SK-N-SH (cell line): ENCODE measurements around the gene GPR180. TPM values are rescaled to one million over a fixed set of nuclear protein-coding genes. Genes with fewer than 3 reads are reported as not detected.

Source experiments
- CTCF ChIA-PET: fragments of 300-600, 350-600 bp; formaldehyde crosslinking; extraction: SDS; loops from one replicate; lab custom pipeline; 2021; lab: Yijun Ruan, JAX
- POLR2A ChIA-PET: fragments of 350-600 bp; sonication (Branson Sonifier 250); formaldehyde crosslinking; extraction: SDS; loops from one replicate; lab custom pipeline; 2020; ENCODE audit warnings: antibody characterized with exemption, inconsistent platforms; lab: Yijun Ruan, JAX
- DNase-seq: peaks from one replicate; pipeline ENCODE4 v3.0.0; 2012
- H2AFZ ChIP-seq: fragments of 200-600 bp; sonication (generic); 2 replicates; pipeline ENCODE4 v1.8.1; 2016; ENCODE audit warnings: antibody characterized with exemption, mild to moderate bottlenecking, low read depth
- H3F3A ChIP-seq: fragments of 200-600 bp; sonication (generic); replicated peaks from 2 replicates; pipeline ENCODE3; 2016; ENCODE audit warnings: antibody characterized with exemption, mild to moderate bottlenecking; ENCODE audit not compliant: insufficient read depth
- H3K27ac ChIP-seq, 2 experiments: fragments of 200-500 bp in 1 of 2; fragments of 200-600 bp in 1 of 2; sonication (Bioruptor generic) in 1 of 2; sonication (generic), shearing (Covaris generic) in 1 of 2; 2 replicates each; pipeline versions ENCODE4 v1.5.1 to v1.6.1; 2014 to 2016; ENCODE audit warnings: low read depth in 2 of 2, inconsistent platforms in 1 of 2, low read length in 1 of 2, mild to moderate bottlenecking in 1 of 2, mixed read lengths in 1 of 2
- H3K27me3 ChIP-seq: fragments of 200-600 bp; sonication (generic), shearing (Covaris generic); 2 replicates; pipeline ENCODE4 v1.6.1; 2016; ENCODE audit warnings: mixed run types; ENCODE audit not compliant: insufficient read depth
- H3K36me3 ChIP-seq, 2 experiments: fragments of 200-500 bp in 1 of 2; fragments of 200-600 bp in 1 of 2; sonication (Bioruptor generic) in 1 of 2; sonication (generic) in 1 of 2; replicated peaks in 1 of 2; 2 replicates each; pipeline versions ENCODE3 to v1.5.1; 2014 to 2016; ENCODE audit warnings: low read length in 1 of 2, mild to moderate bottlenecking in 1 of 2; ENCODE audit not compliant: insufficient read depth in 2 of 2, control insufficient read depth in 1 of 2
- H3K4me1 ChIP-seq, 2 experiments: fragments of 200-500 bp in 1 of 2; fragments of 200-600 bp in 1 of 2; sonication (Bioruptor generic) in 1 of 2; sonication (generic), shearing (Covaris generic) in 1 of 2; 2 replicates each; pipeline versions ENCODE4 v1.5.1 to v1.6.1; 2014 to 2016; ENCODE audit warnings: low read depth in 1 of 2, low read length in 1 of 2, mixed run types in 1 of 2; ENCODE audit not compliant: insufficient read depth in 2 of 2, control insufficient read depth in 1 of 2
- H3K4me2 ChIP-seq: fragments of 200-600 bp; sonication (generic), shearing (Covaris generic); 2 replicates; pipeline ENCODE4 v1.6.1; 2017; ENCODE audit warnings: mixed run types
- H3K4me3 ChIP-seq, 2 experiments: fragments of 200-500 bp in 1 of 2; fragments of 200-600 bp in 1 of 2; sonication (Bioruptor generic) in 1 of 2; sonication (generic), shearing (Covaris generic) in 1 of 2; 2 replicates each; pipeline versions ENCODE4 v1.5.1 to v1.8.1; 2014 to 2016; ENCODE audit warnings: low read depth in 2 of 2, inconsistent platforms in 1 of 2, low read length in 1 of 2, mild to moderate bottlenecking in 1 of 2, mixed read lengths in 1 of 2, moderate library complexity in 1 of 2
- H3K79me2 ChIP-seq: fragments of 200-600 bp; sonication (generic); 2 replicates; pipeline ENCODE4 v1.8.1; 2017; ENCODE audit warnings: mild to moderate bottlenecking; ENCODE audit not compliant: insufficient read depth
- H3K9ac ChIP-seq: fragments of 200-600 bp; sonication (generic); 2 replicates; pipeline ENCODE4 v1.6.1; 2017; ENCODE audit warnings: mixed run types
- H3K9me2 ChIP-seq: fragments of 200-600 bp; sonication (generic); 2 replicates; pipeline ENCODE4 v1.6.1; 2017; ENCODE audit warnings: mixed run types
- H3K9me3 ChIP-seq: fragments of 200-600 bp; sonication (generic); 2 replicates; pipeline ENCODE4 v1.6.1; 2017; ENCODE audit warnings: mixed run types, mild to moderate bottlenecking, moderate library complexity
- H4K20me1 ChIP-seq: fragments of 200-600 bp; sonication (generic); 2 replicates; pipeline ENCODE4 v1.6.1; 2017; ENCODE audit warnings: mild to moderate bottlenecking, mixed run types; ENCODE audit not compliant: insufficient read depth
- ELF1 ChIP-seq: IDR thresholded peaks from 2 replicates; pipeline ENCODE4 v1.4.0; 2012
- EP300 ChIP-seq, 2 experiments: IDR thresholded peaks; 2 replicates each; pipeline versions ENCODE4 v1.4.0 to v1.6.1; 2012; ENCODE audit warnings: borderline replicate concordance in 1 of 2, low read depth in 1 of 2, low read length in 1 of 2
- EZH2phosphoT487 ChIP-seq: fragments of 200-600 bp; sonication (generic); IDR thresholded peaks from 2 replicates; pipeline ENCODE4 v1.6.1; 2017; ENCODE audit warnings: low read depth, mixed run types, mild to moderate bottlenecking, antibody characterized with exemption, moderate library complexity, borderline replicate concordance
- FOXJ3 ChIP-seq: sonication (generic); formaldehyde crosslinking; IDR thresholded peaks from 2 replicates; pipeline ENCODE4 v1.5.1; 2020; ENCODE audit warnings: mild to moderate bottlenecking, missing genetic modification reagents
- GABPA ChIP-seq: IDR thresholded peaks from 2 replicates; pipeline ENCODE4 v1.4.0; 2012; ENCODE audit warnings: low read depth, mild to moderate bottlenecking
- GATA2 ChIP-seq: sonication (generic); formaldehyde crosslinking; IDR thresholded peaks from 2 replicates; pipeline ENCODE4 v1.5.0; 2020; ENCODE audit warnings: mild to moderate bottlenecking, missing genetic modification reagents
- IRF3 ChIP-seq: fragments of 150-350 bp; IDR thresholded peaks from 2 replicates; pipeline ENCODE4 v1.6.1; 2016; ENCODE audit warnings: mild to moderate bottlenecking, low read depth, low read length
- JUND ChIP-seq: IDR thresholded peaks from 2 replicates; pipeline ENCODE4 v1.4.0; 2012
- MAX ChIP-seq: IDR thresholded peaks from 2 replicates; pipeline ENCODE4 v1.4.0; 2012; ENCODE audit warnings: low read depth
- MEF2A ChIP-seq: IDR thresholded peaks from 2 replicates; pipeline ENCODE4 v1.4.0; 2012; ENCODE audit warnings: low read depth, borderline replicate concordance
- MXI1 ChIP-seq: IDR thresholded peaks from 2 replicates; pipeline ENCODE4 v1.6.1; 2012; ENCODE audit warnings: mild to moderate bottlenecking, low read depth, low read length, improper control_type of control experiment
- NRF1 ChIP-seq: IDR thresholded peaks from 2 replicates; pipeline ENCODE4 v1.6.1; 2012; ENCODE audit warnings: low read depth, mild to moderate bottlenecking, low read length
- PBX3 ChIP-seq: IDR thresholded peaks from 2 replicates; pipeline ENCODE4; 2012
- POLR2AphosphoS5 ChIP-seq: IDR thresholded peaks from 2 replicates; pipeline ENCODE4 v1.6.1; 2012; ENCODE audit warnings: low read depth, low read length
- RCOR1 ChIP-seq: fragments of 150-350 bp; IDR thresholded peaks from 2 replicates; pipeline ENCODE4 v1.6.1; 2017; ENCODE audit warnings: antibody characterized with exemption, low read length
- REST ChIP-seq: IDR thresholded peaks from 2 replicates; pipeline ENCODE4 v1.6.1; 2012; ENCODE audit warnings: mild to moderate bottlenecking, low read depth, low read length, moderate library complexity
- SMC3 ChIP-seq: IDR thresholded peaks from 2 replicates; pipeline ENCODE4 v1.6.1; 2012; ENCODE audit warnings: low read depth, low read length, improper control_type of control experiment
- TCF12 ChIP-seq: IDR thresholded peaks from 2 replicates; pipeline ENCODE4 v1.4.0; 2012
- TEAD4 ChIP-seq: IDR thresholded peaks from 2 replicates; pipeline ENCODE4 v1.4.0; 2012; ENCODE audit warnings: mild to moderate bottlenecking, borderline replicate concordance; ENCODE audit not compliant: insufficient read depth
- USF1 ChIP-seq: IDR thresholded peaks from 2 replicates; pipeline ENCODE4 v1.4.0; 2012; ENCODE audit warnings: low read depth, borderline replicate concordance
- ZBTB33 ChIP-seq: IDR thresholded peaks from 2 replicates; pipeline ENCODE4 v1.4.0; 2012; ENCODE audit warnings: low read depth, borderline replicate concordance
- WGBS: methylation state at CpG from one replicate; pipeline ENCODE4 v1.1.6; 2017; ENCODE audit warnings: low lambda C conversion rate; 5-methylcytosine and 5-hydroxymethylcytosine counted together
- polyA plus RNA-seq, 3 experiments: library from polyadenylated mRNA; depleted of rRNA; stranded (reverse); fragments of >200 nt; gene quantifications; 2 replicates each; pipeline ENCODE4 v1.2.3, GENCODE V29; 2012

The GPR180 gene
- polyA plus RNA-seq, 1 of the 3 experiments (the other 2 are of a cell fraction) = 1.8 TPM

GRCh38 chr13:94678845-94679244 is 77.2 kb downstream of the GPR180 start (continued):
- TF ChIP-seq REST (no peak), IRF3 (no peak), MEF2A (no peak), ELF1 (no peak), EP300 (IDR thresholded peaks at IDR 0.05; ENCODE audit: borderline replicate concordance in 1 of 2, low read depth in 1 of 2, low read length in 1 of 2) (no peak), RCOR1 (no peak), MAX (no peak), USF1 (no peak)
- TF ChIP-seq, all 33 proteins: peak for 0

GRCh38 chr13:94679614-94680013 is 78.0 kb downstream of the GPR180 start:
- no peak overlapping the region for H3K4me3 ChIP-seq
- CTCF ChIA-PET = interaction anchor here (0.8 to 1.1 kb wide), 2 partner anchors 27 to 476 kb away, joined by 3 read pairs; no protein-coding TSS in a partner anchor
- no peak overlapping the region for H3K9ac ChIP-seq
- H3K9me2 ChIP-seq = no peaks in the 10 kb centered on the region
- no peaks in the 10 kb centered on the region for H3K4me1 ChIP-seq
- H2AFZ ChIP-seq = no peak overlapping the region
- 75% methylated on average over 6 of the region's 6 CpGs for WGBS
- H3K36me3 ChIP-seq = no peaks in the 10 kb centered on the region
- DNase-seq = no peak
- no peaks in the 10 kb centered on the region for H4K20me1 ChIP-seq
- peaks cover 4% of the 10 kb centered on the region; the same call in 1 of the 2 replicates for H3K27me3 ChIP-seq
- no peak overlapping the region for H3K4me2 ChIP-seq
- H3K9me3 ChIP-seq = no peaks in the 10 kb centered on the region
- H3F3A ChIP-seq = no peaks in the 10 kb centered on the region
- POLR2A ChIA-PET = interaction anchor here (1.3 kb wide), 1 partner anchor 30 kb away, joined by 4 read pairs; no protein-coding TSS in a partner anchor
- no peak overlapping the region for H3K27ac ChIP-seq
- no peak for TF ChIP-seq MXI1
- TF ChIP-seq SMC3 = no peak
- TF ChIP-seq GATA2 (CRISPR knock-in tag) = no peak
- TF ChIP-seq EP300 (IDR thresholded peaks at IDR 0.05; ENCODE audit: borderline replicate concordance in 1 of 2, low read depth in 1 of 2, low read length in 1 of 2) = no peak
- no peak for TF ChIP-seq NRF1
- TF ChIP-seq IRF3 = no peak
- TF ChIP-seq FOXJ3 = no peak
- no peak for TF ChIP-seq TCF12
- no peak for TF ChIP-seq PBX3
- no peak for TF ChIP-seq ELF1
- no peak for TF ChIP-seq TEAD4
- TF ChIP-seq ZBTB33 = no peak
- no peak for TF ChIP-seq GABPA
- no peak for TF ChIP-seq POLR2AphosphoS5
- no peak for TF ChIP-seq EZH2phosphoT487
- TF ChIP-seq JUND = no peak
- TF ChIP-seq, all 33 proteins: peak for 0
- no peaks in the 10 kb centered on the region for H3K79me2 ChIP-seq
